Activated B cell treated with CpG ODN at 0.5 μM for 24 hours (primary cell): ENCODE results near the gene GSG1L. TPM values are rescaled to one million over a fixed set of nuclear protein-coding genes. Genes with fewer than 3 reads are reported as not detected.

Source experiments
- ATAC-seq: fragments of 200-7000 bp; cut with Tn5 transposase; one replicate; pipeline ENCODE4 v1.10.0; 2021; ENCODE audit warnings: low read depth, mild to moderate bottlenecking, moderate library complexity
- CTCF ChIA-PET: fragments of 350-600 bp; sonication (Branson Sonifier 250); formaldehyde crosslinking; loops from one replicate; lab custom pipeline; 2021; ENCODE audit warnings: antibody characterized with exemption; lab: Charles Lee
- POLR2A ChIA-PET: fragments of 350-600 bp; sonication (Branson Sonifier 250); formaldehyde crosslinking; loops from one replicate; lab custom pipeline; 2021; ENCODE audit warnings: antibody characterized with exemption; lab: Charles Lee
- DNase-seq: peaks from one replicate; pipeline ENCODE4 v3.0.0; 2022
- H3K27ac Mint-ChIP-seq: one replicate; pipeline ENCODE4 v1.8.0; 2020; ENCODE audit warnings: mixed read lengths
- H3K27me3 Mint-ChIP-seq: one replicate; pipeline ENCODE4 v1.8.0; 2021; ENCODE audit warnings: mixed read lengths
- H3K36me3 Mint-ChIP-seq: one replicate; pipeline ENCODE4 v1.8.0; 2021; ENCODE audit warnings: low read depth, mixed read lengths
- H3K4me1 Mint-ChIP-seq: one replicate; pipeline ENCODE4 v1.8.0; 2021; ENCODE audit warnings: mixed read lengths
- H3K4me3 Mint-ChIP-seq: one replicate; pipeline ENCODE4 v1.8.0; 2020; ENCODE audit warnings: mild to moderate bottlenecking, mixed read lengths
- H3K9me3 Mint-ChIP-seq: one replicate; pipeline ENCODE4 v1.8.0; 2020; ENCODE audit warnings: mixed read lengths
- CTCF ChIP-seq: fragments of 200-600 bp; IDR thresholded peaks from one replicate; pipeline ENCODE4 v1.8.0; 2022; ENCODE audit warnings: antibody characterized with exemption, mild to moderate bottlenecking
- intact Hi-C: fragments of 100-400 bp; cut with micrococcal nuclease; formaldehyde crosslinking; loops from one replicate; pipeline ENCODE4 v1.15.1; 2024
- total RNA-seq: library from RNA; stranded (reverse); gene quantifications from 2 replicates; pipeline ENCODE4 v1.2.3, GENCODE V29; 2022

Gene GSG1L
- total RNA-seq, 1 donor from 2014 or later = not detected

GRCh38 chr16:28098171-28098958, 34.9 kb upstream of the GSG1L start:
- intact Hi-C loops = no loop called here
- Mint-ChIP-seq H3K27ac (no peak overlapping the region), H3K36me3 (peaks cover 66% of the 10 kb centered on the region), H3K4me1 (no peaks in the 10 kb centered on the region), H3K4me3 (no peak overlapping the region), H3K27me3 (no peaks in the 10 kb centered on the region), H3K9me3 (no peaks in the 10 kb centered on the region)
- ChIA-PET CTCF (no interaction called here), POLR2A (no interaction called here)
- ATAC-seq (no peak), DNase-seq (no peak)
- no peak for TF ChIP-seq CTCF

- no peak for DNase-seq
- Mint-ChIP-seq H3K27ac (no peak overlapping the region), H3K27me3 (no peaks in the 10 kb centered on the region), H3K4me3 (no peak overlapping the region), H3K36me3 (peaks cover 56% of the 10 kb centered on the region), H3K4me1 (no peaks in the 10 kb centered on the region), H3K9me3 (no peaks in the 10 kb centered on the region)
- ChIA-PET POLR2A (no interaction called here), CTCF (no interaction called here)
- intact Hi-C loops = no loop called here
- ATAC-seq = no peak
- TF ChIP-seq CTCF = no peak
Observed at GRCh38 chr16:28096983-28097899, 33.7 kb upstream of the GSG1L start.

- H3K4me1 Mint-ChIP-seq = peaks cover 2% of the 10 kb centered on the region
- intact Hi-C loops = no loop called here
- H3K4me3 Mint-ChIP-seq = no peak overlapping the region
- no peaks in the 10 kb centered on the region for H3K27me3 Mint-ChIP-seq
- no peak overlapping the region for H3K27ac Mint-ChIP-seq
- DNase-seq (no peak), ATAC-seq (no peak)
- TF ChIP-seq CTCF = no peak
- POLR2A ChIA-PET = no interaction called here
- H3K9me3 Mint-ChIP-seq = no peaks in the 10 kb centered on the region
- CTCF ChIA-PET = no interaction called here
- peaks cover 20% of the 10 kb centered on the region for H3K36me3 Mint-ChIP-seq
Observed at GRCh38 chr16:28093385-28093725, 29.8 kb upstream of the GSG1L start.

- ATAC-seq (no peak), DNase-seq (no peak)
- H3K4me1 Mint-ChIP-seq = peaks cover 2% of the 10 kb centered on the region
- no peak for TF ChIP-seq CTCF
- no peak overlapping the region for H3K27ac Mint-ChIP-seq
- ChIA-PET CTCF (no interaction called here), POLR2A (no interaction called here)
- peaks cover 15% of the 10 kb centered on the region for H3K36me3 Mint-ChIP-seq
- no peaks in the 10 kb centered on the region for H3K27me3 Mint-ChIP-seq
- H3K4me3 Mint-ChIP-seq = no peak overlapping the region
- no peaks in the 10 kb centered on the region for H3K9me3 Mint-ChIP-seq
- intact Hi-C loops = no loop called here
Observed at GRCh38 chr16:28092721-28093384, 29.3 kb upstream of the GSG1L start.

GRCh38 chr16:28091656-28092055, 28.1 kb upstream of the GSG1L start:
- peaks cover 2% of the 10 kb centered on the region for H3K4me1 Mint-ChIP-seq
- CTCF ChIA-PET = no interaction called here

More at GRCh38 chr16:28091656-28092055, 28.1 kb upstream of the GSG1L start:
- DNase-seq (no peak), ATAC-seq (no peak)
- POLR2A ChIA-PET = no interaction called here
- intact Hi-C loops = no loop called here
- Mint-ChIP-seq H3K9me3 (no peaks in the 10 kb centered on the region), H3K4me3 (no peak overlapping the region), H3K27me3 (no peaks in the 10 kb centered on the region), H3K36me3 (peaks cover 3% of the 10 kb centered on the region), H3K27ac (no peak overlapping the region)
- no peak for TF ChIP-seq CTCF
